Loucy (cell line): ENCODE results near the gene FAM120B.

Experiments
- H2AFZ ChIP-seq: fragments of 200-600 bp; sonication (generic); 2 replicates; pipeline ENCODE4 v1.6.0; 2016; ENCODE audit warnings: antibody characterized with exemption, mild to moderate bottlenecking, low read length, moderate library complexity
- H3F3A ChIP-seq: fragments of 200-600 bp; 2 replicates; pipeline ENCODE4 v1.6.0; 2016; ENCODE audit warnings: antibody characterized with exemption, low read depth, mild to moderate bottlenecking
- H3K27me3 ChIP-seq: fragments of 200-600 bp; sonication (generic); 2 replicates; pipeline ENCODE4 v1.6.1; 2014; ENCODE audit warnings: low read length, mild to moderate bottlenecking; ENCODE audit not compliant: insufficient read depth, poor library complexity, severe bottlenecking
- H3K36me3 ChIP-seq: fragments of 200-600 bp; sonication (generic); 2 replicates; pipeline ENCODE4 v1.6.1; 2016; ENCODE audit warnings: low read length; ENCODE audit not compliant: insufficient read depth
- H3K4me1 ChIP-seq: fragments of 200-600 bp; sonication (generic); 2 replicates; pipeline ENCODE4 v1.5.1; 2014; ENCODE audit warnings: low read length, mild to moderate bottlenecking; ENCODE audit not compliant: insufficient read depth, poor library complexity, severe bottlenecking
- H3K4me2 ChIP-seq: fragments of 200-600 bp; sonication (generic); 2 replicates; pipeline ENCODE4 v1.6.0; 2014; ENCODE audit warnings: antibody characterized with exemption, low read length, low read depth, mild to moderate bottlenecking; ENCODE audit not compliant: poor library complexity, severe bottlenecking
- H3K4me3 ChIP-seq: fragments of 200-600 bp; sonication (generic); 2 replicates; pipeline ENCODE4 v1.5.1; 2014; ENCODE audit warnings: low read length, mild to moderate bottlenecking, mixed read lengths; ENCODE audit not compliant: poor library complexity, severe bottlenecking
- H3K79me2 ChIP-seq: fragments of 200-600 bp; sonication (generic); 2 replicates; pipeline ENCODE4 v1.6.1; 2014; ENCODE audit warnings: low read length; ENCODE audit not compliant: insufficient read depth
- H3K9ac ChIP-seq: fragments of 200-600 bp; sonication (generic); 2 replicates; pipeline ENCODE4 v1.6.0; 2014; ENCODE audit warnings: mild to moderate bottlenecking, low read depth, low read length, moderate library complexity; ENCODE audit not compliant: poor library complexity, severe bottlenecking
- H3K9me2 ChIP-seq: fragments of 200-600 bp; sonication (generic); replicated peaks from 2 replicates; pipeline ENCODE4 v1.6.1; 2016; ENCODE audit warnings: low read depth, low read length, mixed read lengths
- H3K9me3 ChIP-seq: fragments of 200-600 bp; sonication (generic); 2 replicates; pipeline ENCODE4 v1.6.1; 2014; ENCODE audit warnings: mild to moderate bottlenecking, antibody characterized with exemption, low read length, low read depth; ENCODE audit not compliant: insufficient read depth
- H4K20me1 ChIP-seq: fragments of 200-600 bp; sonication (generic); 2 replicates; pipeline ENCODE4 v1.6.0; 2014; ENCODE audit warnings: antibody characterized with exemption, low read length, mild to moderate bottlenecking; ENCODE audit not compliant: insufficient read depth, poor library complexity, severe bottlenecking
- EZH2phosphoT487 ChIP-seq: fragments of 200-600 bp; IDR thresholded peaks from 2 replicates; pipeline ENCODE4 v1.6.1; 2018; ENCODE audit warnings: antibody characterized with exemption, mild to moderate bottlenecking, moderate library complexity, borderline replicate concordance
- TF ChIP-seq, protein P1 (sequence below): fragments of 200-600 bp; sonication (generic); conservative IDR thresholded peaks from 2 replicates; pipeline ENCODE4 v1.5.1; 2014; ENCODE audit warnings: mild to moderate bottlenecking, antibody characterized with exemption, low read length

The FAM120B gene

DNA sequence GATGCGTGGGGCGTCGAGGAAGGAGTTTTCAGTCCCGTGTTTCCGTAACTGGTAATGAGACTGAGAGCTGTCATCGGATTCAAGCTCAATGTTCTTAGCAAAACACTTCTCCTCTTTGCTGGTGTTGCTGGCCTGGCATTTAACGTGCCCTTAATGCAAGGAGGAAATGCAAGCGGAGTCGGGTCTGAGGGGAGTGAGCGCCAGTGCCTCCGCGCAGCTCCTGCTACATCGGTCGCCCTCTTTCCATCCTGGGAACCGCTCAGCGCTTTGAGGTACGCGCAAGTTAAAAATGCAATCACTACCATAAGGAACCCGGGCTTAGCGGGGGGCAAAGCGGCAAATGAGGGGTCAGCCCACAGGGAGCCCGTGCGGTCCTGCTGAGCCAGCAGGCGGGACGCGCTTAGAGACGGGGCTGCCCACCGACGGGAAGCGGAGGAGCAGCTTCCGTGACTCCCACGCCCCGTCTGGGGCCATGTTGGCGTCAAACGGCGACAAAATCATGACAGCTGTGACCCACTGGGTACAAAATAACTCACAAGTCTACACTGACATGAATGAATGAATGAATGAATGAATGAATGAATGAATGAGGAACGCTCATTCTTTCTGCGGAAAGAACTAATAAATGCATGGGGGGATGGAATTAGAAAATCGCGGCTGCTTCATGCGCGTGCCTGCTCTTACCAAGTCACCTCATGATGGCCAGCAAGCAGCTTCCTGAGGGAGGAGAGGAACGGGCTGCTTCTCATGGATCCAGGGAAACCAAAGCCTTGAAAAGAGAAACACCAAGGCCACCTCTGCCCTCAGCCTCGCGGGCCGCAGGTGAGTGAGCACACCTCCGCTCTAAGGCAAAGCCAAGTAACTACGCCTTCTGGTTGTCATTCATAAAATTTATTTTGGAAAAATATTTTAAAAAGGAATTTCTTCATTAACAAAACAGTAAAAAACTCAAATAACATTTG lies 24.9 kb upstream of the FAM120B start:
- Histone ChIP-seq H2AFZ (no peak overlapping the region), H3K4me3 (no peak overlapping the region), H3K9ac (no peak overlapping the region), H3K79me2 (no peaks in the 10 kb centered on the region), H3F3A (no peaks in the 10 kb centered on the region), H3K4me2 (no peak overlapping the region), H3K9me2 (no peaks in the 10 kb centered on the region), H3K4me1 (peaks cover 34% of the 10 kb centered on the region), H3K36me3 (no peaks in the 10 kb centered on the region), H4K20me1 (no peaks in the 10 kb centered on the region), H3K27me3 (no peaks in the 10 kb centered on the region), H3K9me3 (no peaks in the 10 kb centered on the region)
- TF ChIP-seq EZH2phosphoT487: no peak
- TF ChIP-seq, protein P1, sequence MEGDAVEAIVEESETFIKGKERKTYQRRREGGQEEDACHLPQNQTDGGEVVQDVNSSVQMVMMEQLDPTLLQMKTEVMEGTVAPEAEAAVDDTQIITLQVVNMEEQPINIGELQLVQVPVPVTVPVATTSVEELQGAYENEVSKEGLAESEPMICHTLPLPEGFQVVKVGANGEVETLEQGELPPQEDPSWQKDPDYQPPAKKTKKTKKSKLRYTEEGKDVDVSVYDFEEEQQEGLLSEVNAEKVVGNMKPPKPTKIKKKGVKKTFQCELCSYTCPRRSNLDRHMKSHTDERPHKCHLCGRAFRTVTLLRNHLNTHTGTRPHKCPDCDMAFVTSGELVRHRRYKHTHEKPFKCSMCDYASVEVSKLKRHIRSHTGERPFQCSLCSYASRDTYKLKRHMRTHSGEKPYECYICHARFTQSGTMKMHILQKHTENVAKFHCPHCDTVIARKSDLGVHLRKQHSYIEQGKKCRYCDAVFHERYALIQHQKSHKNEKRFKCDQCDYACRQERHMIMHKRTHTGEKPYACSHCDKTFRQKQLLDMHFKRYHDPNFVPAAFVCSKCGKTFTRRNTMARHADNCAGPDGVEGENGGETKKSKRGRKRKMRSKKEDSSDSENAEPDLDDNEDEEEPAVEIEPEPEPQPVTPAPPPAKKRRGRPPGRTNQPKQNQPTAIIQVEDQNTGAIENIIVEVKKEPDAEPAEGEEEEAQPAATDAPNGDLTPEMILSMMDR: no peak

DNA sequence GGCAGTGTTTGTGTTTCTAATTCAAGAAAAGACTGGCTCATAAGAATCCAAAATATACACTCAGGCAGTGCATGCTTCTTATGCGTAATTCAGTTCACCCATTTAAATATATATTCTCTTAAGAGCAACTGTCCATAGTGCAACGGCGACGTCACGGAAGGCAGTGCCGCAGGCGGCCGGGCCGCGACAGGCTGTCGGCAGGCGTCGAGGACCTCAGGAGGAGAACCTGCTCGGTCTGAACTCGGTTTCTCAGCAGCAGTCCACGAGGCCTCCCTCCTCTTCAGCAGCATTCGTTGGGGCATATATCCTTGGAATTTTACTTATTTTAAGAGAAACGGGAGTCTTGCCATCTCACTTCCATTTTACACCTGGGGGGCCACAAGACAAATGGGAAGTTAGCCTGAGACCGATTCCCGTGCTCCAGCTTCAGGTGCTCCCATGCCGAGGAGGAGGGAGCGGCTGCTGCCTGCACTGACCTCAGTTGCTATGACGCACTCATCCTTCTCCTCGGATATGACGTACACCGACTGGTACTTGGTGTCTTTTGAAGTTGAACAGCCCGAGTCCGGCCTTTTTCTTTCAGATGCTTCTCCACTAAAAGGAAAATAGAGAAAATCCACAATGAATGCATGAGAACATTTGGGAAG lies 23.9 kb upstream of the FAM120B start:
- Histone ChIP-seq H3K9me3 (no peaks in the 10 kb centered on the region), H3K9me2 (no peaks in the 10 kb centered on the region), H3K27me3 (no peaks in the 10 kb centered on the region), H3K9ac (no peak overlapping the region), H3K36me3 (no peaks in the 10 kb centered on the region), H2AFZ (no peak overlapping the region), H3K79me2 (no peaks in the 10 kb centered on the region), H3K4me2 (no peak overlapping the region), H3K4me3 (no peak overlapping the region), H3K4me1 (peaks cover 31% of the 10 kb centered on the region), H4K20me1 (no peaks in the 10 kb centered on the region), H3F3A (no peaks in the 10 kb centered on the region)
- TF ChIP-seq, protein P1: no peak
- TF ChIP-seq EZH2phosphoT487: no peak

DNA sequence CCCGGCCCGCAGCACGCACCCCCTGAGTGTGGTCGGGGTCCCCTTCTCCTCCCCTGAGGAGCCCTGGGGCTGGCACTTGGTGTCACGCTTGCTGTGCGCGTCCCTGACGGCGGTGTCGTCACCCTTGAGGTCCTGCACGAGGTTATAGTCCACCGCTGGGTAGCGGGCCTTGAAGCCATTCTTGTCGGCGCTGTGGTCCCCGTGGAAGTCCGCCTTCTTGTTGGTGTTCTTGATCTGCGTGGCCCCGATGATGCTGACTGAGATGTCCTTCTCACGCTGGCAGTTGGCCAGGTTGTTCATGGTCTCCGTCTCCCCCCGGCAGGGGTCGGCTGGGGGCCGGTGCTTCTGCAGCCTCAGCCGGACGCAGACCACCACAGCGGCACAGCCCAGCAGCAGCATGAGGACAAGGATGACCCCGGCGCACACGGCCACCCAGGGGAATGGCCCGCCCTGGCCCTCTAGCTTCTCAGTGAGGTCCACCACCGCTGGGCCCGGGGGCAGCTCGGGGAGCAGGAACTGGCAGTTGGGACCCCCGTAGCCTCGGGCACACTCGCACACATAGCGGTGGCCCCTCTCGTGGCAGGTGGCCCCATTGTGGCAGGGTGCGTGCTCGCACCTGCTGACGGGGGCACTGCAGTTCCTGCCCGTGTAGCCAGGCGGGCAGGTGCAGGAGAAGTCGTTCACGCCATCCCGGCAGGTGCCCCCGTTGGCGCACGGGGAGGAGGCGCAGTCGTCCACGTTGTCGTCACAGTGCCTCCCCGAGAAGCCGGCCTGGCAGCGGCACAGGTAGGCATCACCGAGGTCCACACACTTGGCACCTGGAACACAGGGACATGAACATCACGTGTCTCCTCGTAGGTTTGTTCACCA lies 23.1 kb upstream of the FAM120B start:
- Histone ChIP-seq H3K36me3 (no peaks in the 10 kb centered on the region), H2AFZ (no peak overlapping the region), H3K9ac (no peak overlapping the region), H3F3A (no peaks in the 10 kb centered on the region), H3K4me3 (no peak overlapping the region), H3K4me2 (no peak overlapping the region), H3K27me3 (no peaks in the 10 kb centered on the region), H3K4me1 (peaks cover 23% of the 10 kb centered on the region), H3K9me2 (no peaks in the 10 kb centered on the region), H3K9me3 (no peaks in the 10 kb centered on the region), H4K20me1 (no peaks in the 10 kb centered on the region), H3K79me2 (no peaks in the 10 kb centered on the region)
- TF ChIP-seq, protein P1: no peak
- no peak for TF ChIP-seq EZH2phosphoT487
